H1 (cell line): ENCODE results near the gene PMS1. TPM values are rescaled to one million over a fixed set of nuclear protein-coding genes. Genes with fewer than 3 reads are reported as not detected.

Source experiments
- CTCF ChIA-PET: fragments of 300-600 bp; sonication (Branson Sonifier 250); formaldehyde crosslinking; loops from one replicate; lab custom pipeline; 2021; ENCODE audit not compliant: partially characterized antibody; lab: Charles Lee
- POLR2A ChIA-PET: fragments of 300-600 bp; sonication (Branson Sonifier 250); formaldehyde crosslinking; loops from one replicate; lab custom pipeline; 2021; ENCODE audit warnings: inconsistent platforms; ENCODE audit not compliant: partially characterized antibody; lab: Charles Lee
- DNase-seq, 2 experiments: peaks; one replicate each; pipeline versions ENCODE4 v3.0.0 to v3.0.0-alpha.2; 2010 to 2022; ENCODE audit warnings: low spot score in 2 of 2, low read depth in 1 of 2, mixed read lengths in 1 of 2
- FAIRE-seq: peaks from 2 replicates; lab custom pipeline; 2011; peaks lifted over from hg19 to GRCh38; lab: Jason Lieb, UNC
- H2AFZ ChIP-seq: 2 replicates; pipeline ENCODE4 v1.8.1; 2012; ENCODE audit warnings: low read length, inconsistent platforms
- H2AK5ac ChIP-seq: 2 replicates; pipeline ENCODE4 v1.6.1; 2013; ENCODE audit warnings: low read depth, low read length
- H2BK120ac ChIP-seq: replicated peaks from 2 replicates; pipeline ENCODE3; 2013; ENCODE audit warnings: low read depth, low read length, inconsistent platforms
- H2BK12ac ChIP-seq: 2 replicates; pipeline ENCODE4 v1.6.1; 2013; ENCODE audit warnings: low read depth, low read length
- H2BK15ac ChIP-seq: 2 replicates; pipeline ENCODE4 v1.6.1; 2013; ENCODE audit warnings: low read length
- H2BK20ac ChIP-seq: 2 replicates; pipeline ENCODE4 v1.6.1; 2013; ENCODE audit warnings: low read length
- H2BK5ac ChIP-seq: 2 replicates; pipeline ENCODE4 v1.6.1; 2013; ENCODE audit warnings: low read depth, low read length
- H3K14ac ChIP-seq: 2 replicates; pipeline ENCODE4 v1.6.1; 2013; ENCODE audit warnings: inconsistent platforms; ENCODE audit not compliant: insufficient read length
- H3K18ac ChIP-seq: 2 replicates; pipeline ENCODE4 v1.6.1; 2013; ENCODE audit warnings: low read length; ENCODE audit errors: extremely low read depth
- H3K23ac ChIP-seq: 2 replicates; pipeline ENCODE4 v1.6.1; 2013; ENCODE audit warnings: inconsistent platforms; ENCODE audit not compliant: insufficient read length
- H3K23me2 ChIP-seq: 2 replicates; pipeline ENCODE4 v1.6.1; 2013; ENCODE audit warnings: low read depth, low read length
- H3K27ac ChIP-seq: 2 replicates; pipeline ENCODE4 v1.6.1; 2011; ENCODE audit warnings: low read depth, low read length, inconsistent platforms
- H3K27me3 ChIP-seq, 4 experiments: replicated peaks in 1 of 4; 1 replicate in 1 of 4; 2 replicates in 3 of 4; pipeline versions ENCODE4 v1.6.1 to v1.8.1; 2011 to 2013; ENCODE audit warnings: low read length in 3 of 4, mild to moderate bottlenecking in 3 of 4, inconsistent platforms in 2 of 4, mixed read lengths in 2 of 4, moderate library complexity in 1 of 4; ENCODE audit not compliant: control insufficient read depth in 3 of 4, insufficient read depth in 3 of 4; ENCODE audit errors: extremely low read depth in 1 of 4
- H3K36me3 ChIP-seq, 4 experiments: 2 replicates each; pipeline versions ENCODE4 v1.6.1 to v1.8.1; 2011 to 2013; ENCODE audit warnings: mild to moderate bottlenecking in 4 of 4, low read length in 3 of 4, moderate library complexity in 2 of 4, control low read depth in 1 of 4, inconsistent platforms in 1 of 4; ENCODE audit not compliant: insufficient read depth in 4 of 4, control insufficient read depth in 2 of 4
- H3K4ac ChIP-seq: replicated peaks from 2 replicates; pipeline ENCODE3; 2013; ENCODE audit warnings: low read length, low read depth, mixed read lengths, inconsistent platforms; ENCODE audit not compliant: insufficient read length
- H3K4me1 ChIP-seq, 4 experiments: replicated peaks in 1 of 4; 1 replicate in 1 of 4; 2 replicates in 3 of 4; pipeline versions ENCODE4 v1.6.1 to v1.8.1; 2011 to 2013; ENCODE audit warnings: low read length in 3 of 4, inconsistent platforms in 2 of 4, mixed read lengths in 1 of 4; ENCODE audit not compliant: insufficient read depth in 4 of 4, control insufficient read depth in 3 of 4
- H3K4me2 ChIP-seq, 2 experiments: 2 replicates each; pipeline versions ENCODE4 v1.6.1 to v1.8.1; 2011 to 2013; ENCODE audit warnings: low read depth in 2 of 2, low read length in 2 of 2, control low read depth in 1 of 2, inconsistent platforms in 1 of 2, mild to moderate bottlenecking in 1 of 2; ENCODE audit not compliant: insufficient read depth in 1 of 2
- H3K4me3 ChIP-seq, 4 experiments: fragments of 200-600, 300-600 bp in 1 of 4; sonication (generic), shearing (Covaris generic), sonication (Bioruptor Twin) in 1 of 4; 2 replicates each; pipeline versions ENCODE4 v1.5.1 to v1.8.1; 2011 to 2016; ENCODE audit warnings: low read length in 4 of 4, low read depth in 3 of 4, control low read depth in 2 of 4, inconsistent platforms in 2 of 4, mild to moderate bottlenecking in 2 of 4, mixed read lengths in 1 of 4, moderate library complexity in 1 of 4; ENCODE audit not compliant: insufficient read depth in 2 of 4; ENCODE audit errors: extremely low read depth in 1 of 4
- H3K56ac ChIP-seq: replicated peaks from 2 replicates; pipeline ENCODE3; 2013; ENCODE audit warnings: low read depth, mild to moderate bottlenecking, mixed read lengths, low read length, inconsistent platforms; ENCODE audit not compliant: insufficient read length
- H3K79me1 ChIP-seq: 2 replicates; pipeline ENCODE4 v1.6.1; 2013; ENCODE audit warnings: low read depth, low read length, control low read depth
- H3K79me2 ChIP-seq, 2 experiments: 2 replicates each; pipeline versions ENCODE4 v1.6.1 to v1.8.1; 2012 to 2013; ENCODE audit warnings: low read length in 2 of 2, mild to moderate bottlenecking in 2 of 2, inconsistent platforms in 1 of 2; ENCODE audit not compliant: insufficient read depth in 2 of 2, control insufficient read depth in 1 of 2
- H3K9ac ChIP-seq, 4 experiments: replicated peaks in 1 of 4; 1 replicate in 1 of 4; 2 replicates in 3 of 4; pipeline versions ENCODE4 v1.6.1 to v1.8.1; 2011 to 2013; ENCODE audit warnings: low read depth in 3 of 4, low read length in 3 of 4, control low read depth in 2 of 4, mild to moderate bottlenecking in 2 of 4, moderate library complexity in 2 of 4, inconsistent platforms in 1 of 4; ENCODE audit errors: extremely low read depth in 1 of 4
- H3K9me3 ChIP-seq, 2 experiments: 2 replicates each; pipeline versions ENCODE4 v1.6.1 to v1.8.1; 2012 to 2013; ENCODE audit warnings: mild to moderate bottlenecking in 2 of 2, moderate library complexity in 2 of 2, control low read depth in 1 of 2, inconsistent platforms in 1 of 2, low read depth in 1 of 2, low read length in 1 of 2, mixed read lengths in 1 of 2; ENCODE audit not compliant: insufficient read depth in 2 of 2
- H4K20me1 ChIP-seq, 2 experiments: replicated peaks in 1 of 2; 2 replicates each; pipeline versions ENCODE3 to v1.8.1; 2011 to 2013; ENCODE audit warnings: inconsistent platforms in 2 of 2, low read length in 2 of 2, mild to moderate bottlenecking in 1 of 2; ENCODE audit not compliant: insufficient read depth in 2 of 2, control insufficient read depth in 1 of 2
- H4K5ac ChIP-seq: 2 replicates; pipeline ENCODE4 v1.6.1; 2013; ENCODE audit warnings: low read length, low read depth, mixed read lengths, inconsistent platforms; ENCODE audit not compliant: insufficient read length
- H4K8ac ChIP-seq: 2 replicates; pipeline ENCODE4 v1.8.0; 2013; ENCODE audit warnings: mild to moderate bottlenecking, moderate library complexity, low read length, inconsistent platforms; ENCODE audit not compliant: insufficient read depth; ENCODE audit errors: extremely low read depth
- H4K91ac ChIP-seq: replicated peaks from 2 replicates; pipeline ENCODE3; 2013; ENCODE audit warnings: low read length, mixed read lengths, inconsistent platforms; ENCODE audit not compliant: insufficient read length
- EGR1 ChIP-seq: IDR thresholded peaks from 2 replicates; pipeline ENCODE4 v1.6.1; 2011; ENCODE audit warnings: low read depth, low read length, borderline replicate concordance
- FOSL1 ChIP-seq: IDR thresholded peaks from 2 replicates; pipeline ENCODE4 v1.6.1; 2011; ENCODE audit warnings: mild to moderate bottlenecking, low read depth, low read length, moderate library complexity; ENCODE audit not compliant: insufficient read depth
- KDM1A ChIP-seq: fragments of 200-600, 300-600 bp; sonication (generic); IDR thresholded peaks from 2 replicates; pipeline ENCODE4 v1.7.1; 2016; ENCODE audit warnings: mild to moderate bottlenecking, low read length, borderline replicate concordance
- KDM5A ChIP-seq: fragments of 200-600 bp; IDR thresholded peaks from 2 replicates; pipeline ENCODE4 v1.7.1; 2012; ENCODE audit warnings: mild to moderate bottlenecking, low read length, inconsistent platforms, mixed read lengths
- WGBS, 2 experiments: shearing (Covaris generic) in 1 of 2; methylation state at CpG; one replicate each; pipeline versions ENCODE4 v1.1.6 to v1.1.7; 2013 to 2015; ENCODE audit warnings: low lambda C conversion rate in 2 of 2, mixed read lengths in 2 of 2, inconsistent platforms in 1 of 2, low coverage in 1 of 2, missing lambda C conversion rate in 1 of 2; ENCODE audit not compliant: insufficient replicate concordance in 2 of 2, insufficient coverage in 1 of 2, insufficient read length in 1 of 2; ENCODE audit errors: extremely low coverage in 1 of 2, missing lambda C conversion rate in 1 of 2; 5-methylcytosine and 5-hydroxymethylcytosine counted together
- polyA plus RNA-seq, 7 experiments: library from polyadenylated mRNA; depleted of rRNA in 3 of 7; stranded (reverse) in 5 of 7; unstranded in 2 of 7; fragments of >200 nt in 5 of 7; fragments of 200-250 nt in 2 of 7; gene quantifications; 1 replicate in 5 of 7; 2 replicates in 1 of 7; 4 replicates in 1 of 7; pipeline versions ENCODE4 v1.2.1 to v1.2.3, GENCODE V29; 2011 to 2013; ENCODE audit warnings: missing spikeins in 2 of 7, mixed read lengths in 2 of 7
- total RNA-seq: library from RNA; stranded (reverse); fragmentation: NEBNext Ultra II Directional; extraction: Animal tissue kit (Norgen Biotek cat#: 25700); gene quantifications from 2 replicates; pipeline ENCODE4 v1.2.1, GENCODE V29; 2021

PMS1 gene
- total and polyA plus RNA-seq, 2 of the 8 experiments (the other 6 are each of a cell fraction or from before 2014, with no cell fraction given), result 13.1 to 59.7 TPM

DNA sequence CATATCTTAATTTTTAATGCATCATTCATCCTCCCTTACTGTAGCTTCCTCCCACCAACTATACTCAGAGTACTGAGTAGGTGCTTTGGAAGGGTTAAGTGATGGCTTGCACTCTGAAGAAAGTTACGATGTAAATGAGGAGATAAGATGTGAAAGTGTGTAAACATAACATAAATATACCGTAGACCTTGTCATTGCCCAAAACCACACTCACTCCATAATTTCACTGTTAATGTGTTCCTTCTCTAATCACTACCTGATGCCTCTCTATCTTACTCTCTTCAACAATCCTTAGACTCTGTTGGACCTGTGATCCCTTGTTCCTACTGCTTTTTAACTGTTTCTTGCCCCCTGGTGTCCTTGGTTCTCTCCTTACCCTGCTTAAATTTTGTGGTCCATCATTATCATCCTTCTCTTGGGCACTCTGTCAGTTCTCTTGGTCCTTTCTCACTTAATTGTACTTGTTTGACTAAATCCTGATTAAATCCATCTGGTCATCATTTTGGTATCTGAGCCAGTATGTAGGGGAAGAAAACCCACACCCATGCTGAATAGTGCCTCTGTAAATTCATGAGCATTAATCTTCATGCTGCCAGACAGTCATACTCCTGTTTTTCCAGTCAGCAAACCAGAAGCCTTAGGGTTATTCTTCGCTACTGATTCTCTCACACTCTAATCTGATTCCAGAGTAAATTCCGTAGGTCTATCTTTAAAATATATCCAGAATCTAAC is 45.0 kb downstream of the PMS1 start:
- no peak overlapping the region for H4K5ac ChIP-seq
- no peak for DNase-seq
- H3K36me3 ChIP-seq, result peaks cover 0 to 5% (median 0%) of the 10 kb centered on the region in 4 experiments; a peak in 1 of 8 replicates
- no peak overlapping the region; the same call in 1 of the 2 replicates for H2BK5ac ChIP-seq
- peaks cover 0 to 4% of the 10 kb centered on the region in 2 experiments for H4K20me1 ChIP-seq
- H3K23me2 ChIP-seq, result no peaks in the 10 kb centered on the region; the same call in 1 of the 2 replicates
- no peak overlapping the region for H3K4me2 ChIP-seq
- H2BK120ac ChIP-seq, result no peak overlapping the region
- no peak overlapping the region for H3K23ac ChIP-seq
- H3K18ac ChIP-seq, result no peak overlapping the region
- H3K4ac ChIP-seq, result no peak overlapping the region
- no peak overlapping the region for H2AK5ac ChIP-seq
- no peaks in the 10 kb centered on the region for H3K9me3 ChIP-seq
- no peak for TF ChIP-seq EGR1
- no peak for TF ChIP-seq KDM1A
- no peak for TF ChIP-seq KDM5A
- TF ChIP-seq FOSL1, result no peak
- no peak overlapping the region for H3K56ac ChIP-seq
- no peak overlapping the region for H3K9ac ChIP-seq
- no peak overlapping the region for H2AFZ ChIP-seq
- H3K27ac ChIP-seq, result no peak overlapping the region
- no peaks in the 10 kb centered on the region for H3K79me1 ChIP-seq
- peaks cover 0 to 9% (median 2%) of the 10 kb centered on the region in 4 experiments; a peak in 2 of 7 replicates for H3K4me1 ChIP-seq
- 88% methylated on average over 4 of the region's 4 CpGs; no CpG with 5 or more reads in 1 of the 2 experiments for WGBS, 2 experiments
- no peak overlapping the region for H2BK12ac ChIP-seq
- H2BK15ac ChIP-seq, result no peak overlapping the region
- H3K79me2 ChIP-seq, result peaks cover 0 to 33% of the 10 kb centered on the region in 2 experiments; a peak in 2 of 4 replicates
- no peaks in the 10 kb centered on the region for H3K27me3 ChIP-seq
- ChIA-PET CTCF (interaction anchor here (1.1 kb wide), 1 partner anchor 67 kb away, joined by 4 read pairs; the partner anchor contains the start of gene OSGEPL1), POLR2A (interaction anchor here (0.8 kb wide), 1 partner anchor 14 kb away, joined by 3 read pairs; no protein-coding TSS in a partner anchor)
- H4K91ac ChIP-seq, result no peak overlapping the region
- H3K4me3 ChIP-seq, result no peak overlapping the region
- no peak overlapping the region for H4K8ac ChIP-seq
- no peak for FAIRE-seq
- H2BK20ac ChIP-seq, result no peak overlapping the region
- no peak overlapping the region for H3K14ac ChIP-seq
